Astrocyte (in vitro differentiated cells and primary cell): ENCODE measurements around the gene IER3. TPM values are rescaled to one million over a fixed set of nuclear protein-coding genes. Genes with fewer than 3 reads are reported as not detected.
A peak's percentile ranks its signal among the peaks of the same experiment; 100 is the strongest.

Experiments used
- DNase-seq: peaks from one replicate; pipeline ENCODE4 v3.0.0-alpha.2; 2010; ENCODE audit warnings: low read depth
- FAIRE-seq: peaks from 2 replicates; lab custom pipeline; 2011; peaks lifted over from hg19 to GRCh38; lab: Jason Lieb, UNC
- H2AFZ ChIP-seq: 2 replicates; pipeline ENCODE4 v1.6.0; 2012; ENCODE audit warnings: low read depth, low read length, inconsistent platforms
- H3K27ac ChIP-seq: 2 replicates; pipeline ENCODE4 v1.5.1; 2011; ENCODE audit warnings: low read depth, low read length, inconsistent platforms
- H3K27me3 ChIP-seq: 2 replicates; pipeline ENCODE4 v1.6.0; 2011; ENCODE audit warnings: low read length, inconsistent platforms; ENCODE audit not compliant: insufficient read depth
- H3K36me3 ChIP-seq: 2 replicates; pipeline ENCODE4 v1.5.1; 2011; ENCODE audit warnings: low read length, inconsistent platforms; ENCODE audit not compliant: insufficient read depth
- H3K4me1 ChIP-seq: 2 replicates; pipeline ENCODE4 v1.5.1; 2011; ENCODE audit warnings: low read length, inconsistent platforms; ENCODE audit not compliant: insufficient read depth
- H3K4me2 ChIP-seq: 2 replicates; pipeline ENCODE4 v1.6.0; 2012; ENCODE audit warnings: low read length, inconsistent platforms
- H3K4me3 ChIP-seq: 2 replicates; pipeline ENCODE4 v1.5.1; 2011; ENCODE audit warnings: low read depth, mild to moderate bottlenecking, low read length, inconsistent platforms; ENCODE audit not compliant: insufficient read depth
- H3K79me2 ChIP-seq: 2 replicates; pipeline ENCODE4 v1.6.0; 2012; ENCODE audit warnings: mild to moderate bottlenecking, low read length, inconsistent platforms; ENCODE audit not compliant: insufficient read depth
- H3K9ac ChIP-seq: 2 replicates; pipeline ENCODE4 v1.6.0; 2012; ENCODE audit warnings: mild to moderate bottlenecking, low read length, inconsistent platforms
- H3K9me3 ChIP-seq: 2 replicates; pipeline ENCODE4 v1.5.1; 2012; ENCODE audit warnings: low read depth, mild to moderate bottlenecking, low read length, inconsistent platforms; ENCODE audit not compliant: insufficient read depth
- H4K20me1 ChIP-seq: 2 replicates; pipeline ENCODE4 v1.6.0; 2012; ENCODE audit warnings: low read length, inconsistent platforms; ENCODE audit not compliant: insufficient read depth
- H3K27ac Mint-ChIP-seq: one replicate; pipeline ENCODE4 v1.8.0; 2021; ENCODE audit warnings: mild to moderate bottlenecking, mixed read lengths; ENCODE audit not compliant: unreplicated experiment
- H3K27me3 Mint-ChIP-seq: one replicate; pipeline ENCODE4 v1.8.0; 2021; ENCODE audit warnings: low read depth, mixed read lengths; ENCODE audit not compliant: unreplicated experiment
- H3K36me3 Mint-ChIP-seq: one replicate; pipeline ENCODE4 v1.8.0; 2021; ENCODE audit warnings: low read depth, mixed read lengths; ENCODE audit not compliant: unreplicated experiment
- H3K4me1 Mint-ChIP-seq: one replicate; pipeline ENCODE4 v1.8.0; 2021; ENCODE audit warnings: low read depth, mixed read lengths; ENCODE audit not compliant: unreplicated experiment
- H3K4me3 Mint-ChIP-seq: one replicate; pipeline ENCODE4 v1.8.0; 2021; ENCODE audit warnings: mild to moderate bottlenecking, moderate library complexity, mixed read lengths; ENCODE audit not compliant: unreplicated experiment
- H3K9me3 Mint-ChIP-seq: one replicate; pipeline ENCODE4 v1.8.0; 2021; ENCODE audit warnings: mild to moderate bottlenecking, mixed read lengths; ENCODE audit not compliant: unreplicated experiment
- EZH2 ChIP-seq: IDR thresholded peaks from 2 replicates; pipeline ENCODE4 v1.6.1; 2012; ENCODE audit warnings: mild to moderate bottlenecking, low read length, inconsistent platforms; ENCODE audit not compliant: insufficient read depth
- total RNA-seq: library from RNA; stranded (reverse); gene quantifications from 2 replicates; pipeline ENCODE4 v1.2.1, GENCODE V29; 2021
- TF ChIP-seq, protein P1 (sequence below): IDR thresholded peaks from 2 replicates; pipeline ENCODE4 v1.5.1; 2011; ENCODE audit warnings: low read depth, mild to moderate bottlenecking, inconsistent platforms, low read length, moderate library complexity; ENCODE audit not compliant: insufficient read depth

Gene IER3
- total RNA-seq, 1 donor from 2014 or later: 221 TPM

DNA sequence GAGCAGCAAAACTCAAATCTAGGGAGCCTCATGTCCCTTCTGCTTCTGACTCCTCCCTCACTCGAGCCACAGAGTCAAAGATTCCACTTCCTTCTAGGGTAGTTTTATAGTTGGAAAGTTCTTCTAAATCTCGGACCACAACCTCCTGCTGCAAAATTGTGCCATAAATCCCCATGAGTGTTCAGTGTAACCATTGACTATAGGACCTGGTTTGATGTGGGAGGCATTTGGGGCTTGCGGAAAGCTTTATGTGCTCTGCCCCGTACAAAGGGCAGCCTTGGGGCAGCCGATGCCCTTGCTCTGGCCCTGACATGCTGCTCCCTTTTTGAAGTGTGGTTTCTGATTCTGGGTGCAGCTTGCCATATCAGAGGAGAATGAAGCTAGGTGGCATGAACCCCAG is 43.6 kb upstream of the IER3 start:
- no peak overlapping the region for H3K4me3 Mint-ChIP-seq
- H3K27ac Mint-ChIP-seq: no peak overlapping the region
- H3K36me3 Mint-ChIP-seq: no peaks in the 10 kb centered on the region
- Histone ChIP-seq H3K27me3 (no peaks in the 10 kb centered on the region), H4K20me1 (no peaks in the 10 kb centered on the region), H3K9ac (no peak overlapping the region), H3K9me3 (no peaks in the 10 kb centered on the region), H3K79me2 (no peaks in the 10 kb centered on the region), H3K36me3 (no peaks in the 10 kb centered on the region), H3K4me3 (no peak overlapping the region), H3K4me2 (peak overlapping the region; percentile 31), H3K4me1 (peaks cover 18% of the 10 kb centered on the region), H3K27ac (no peak overlapping the region), H2AFZ (no peak overlapping the region)
- no peak for FAIRE-seq
- H3K27me3 Mint-ChIP-seq: peaks cover 12% of the 10 kb centered on the region
- no peaks in the 10 kb centered on the region for H3K9me3 Mint-ChIP-seq
- DNase-seq: no peak
- TF ChIP-seq, protein P1, sequence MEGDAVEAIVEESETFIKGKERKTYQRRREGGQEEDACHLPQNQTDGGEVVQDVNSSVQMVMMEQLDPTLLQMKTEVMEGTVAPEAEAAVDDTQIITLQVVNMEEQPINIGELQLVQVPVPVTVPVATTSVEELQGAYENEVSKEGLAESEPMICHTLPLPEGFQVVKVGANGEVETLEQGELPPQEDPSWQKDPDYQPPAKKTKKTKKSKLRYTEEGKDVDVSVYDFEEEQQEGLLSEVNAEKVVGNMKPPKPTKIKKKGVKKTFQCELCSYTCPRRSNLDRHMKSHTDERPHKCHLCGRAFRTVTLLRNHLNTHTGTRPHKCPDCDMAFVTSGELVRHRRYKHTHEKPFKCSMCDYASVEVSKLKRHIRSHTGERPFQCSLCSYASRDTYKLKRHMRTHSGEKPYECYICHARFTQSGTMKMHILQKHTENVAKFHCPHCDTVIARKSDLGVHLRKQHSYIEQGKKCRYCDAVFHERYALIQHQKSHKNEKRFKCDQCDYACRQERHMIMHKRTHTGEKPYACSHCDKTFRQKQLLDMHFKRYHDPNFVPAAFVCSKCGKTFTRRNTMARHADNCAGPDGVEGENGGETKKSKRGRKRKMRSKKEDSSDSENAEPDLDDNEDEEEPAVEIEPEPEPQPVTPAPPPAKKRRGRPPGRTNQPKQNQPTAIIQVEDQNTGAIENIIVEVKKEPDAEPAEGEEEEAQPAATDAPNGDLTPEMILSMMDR: no peak
- peaks cover 14% of the 10 kb centered on the region for H3K4me1 Mint-ChIP-seq

DNA sequence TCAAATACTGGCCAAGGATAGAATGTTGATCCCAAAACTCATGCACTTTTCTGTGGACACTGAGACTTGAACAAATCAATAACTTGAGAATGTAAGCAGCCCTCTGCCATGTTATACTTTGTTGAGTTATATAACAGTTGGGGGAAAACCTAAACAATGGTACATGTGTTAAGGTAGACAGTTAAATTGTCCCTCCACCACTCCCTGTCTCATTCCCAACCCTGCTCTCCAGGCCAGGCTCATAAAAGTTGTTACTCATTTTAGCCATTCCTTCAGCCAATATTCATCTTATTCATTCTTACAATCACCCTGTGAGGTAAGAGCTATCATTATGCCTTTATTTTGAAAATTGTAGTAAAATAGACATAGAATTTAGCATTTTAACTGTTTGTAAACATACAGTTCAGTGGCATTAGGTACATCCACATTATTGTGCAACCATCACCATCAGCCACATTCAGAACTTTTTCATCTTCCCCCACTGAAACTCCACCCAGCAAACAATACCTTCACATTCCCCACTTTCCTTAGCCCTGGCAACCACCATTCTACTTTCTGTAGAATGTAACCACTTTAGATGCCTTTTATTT is 38.2 kb upstream of the IER3 start:
- H3K4me3 Mint-ChIP-seq: peak overlapping the region; percentile 62

More for the DNA sequence above, 38.2 kb upstream of the IER3 start:
- peaks cover 3% of the 10 kb centered on the region for H3K27me3 Mint-ChIP-seq
- H3K4me1 Mint-ChIP-seq: peaks cover 50% of the 10 kb centered on the region
- Histone ChIP-seq H3K4me1 (peaks cover 52% of the 10 kb centered on the region), H2AFZ (no peak overlapping the region), H3K9me3 (no peaks in the 10 kb centered on the region), H4K20me1 (no peaks in the 10 kb centered on the region), H3K4me2 (peak overlapping the region; percentile 74), H3K36me3 (no peaks in the 10 kb centered on the region), H3K27ac (peak overlapping the region; percentile 97), H3K9ac (peak overlapping the region; percentile 82), H3K4me3 (peak overlapping the region; percentile 31), H3K79me2 (no peaks in the 10 kb centered on the region), H3K27me3 (no peaks in the 10 kb centered on the region)
- no peaks in the 10 kb centered on the region for H3K9me3 Mint-ChIP-seq
- peak overlapping the region; percentile 100 for H3K27ac Mint-ChIP-seq
- TF ChIP-seq EZH2: no peak
- TF ChIP-seq, protein P1: no peak
- DNase-seq (peak; percentile 72), FAIRE-seq (no peak)
- no peaks in the 10 kb centered on the region for H3K36me3 Mint-ChIP-seq
